ENCODE data around the gene BBS7.

GRCh38 chr4:121860121-121860520 is 10.2 kb downstream of the BBS7 start:
- TF ChIP-seq POLR2AphosphoS5 (IDR thresholded peaks at IDR 0.05): no peak
- TF ChIP-seq, protein P1, sequence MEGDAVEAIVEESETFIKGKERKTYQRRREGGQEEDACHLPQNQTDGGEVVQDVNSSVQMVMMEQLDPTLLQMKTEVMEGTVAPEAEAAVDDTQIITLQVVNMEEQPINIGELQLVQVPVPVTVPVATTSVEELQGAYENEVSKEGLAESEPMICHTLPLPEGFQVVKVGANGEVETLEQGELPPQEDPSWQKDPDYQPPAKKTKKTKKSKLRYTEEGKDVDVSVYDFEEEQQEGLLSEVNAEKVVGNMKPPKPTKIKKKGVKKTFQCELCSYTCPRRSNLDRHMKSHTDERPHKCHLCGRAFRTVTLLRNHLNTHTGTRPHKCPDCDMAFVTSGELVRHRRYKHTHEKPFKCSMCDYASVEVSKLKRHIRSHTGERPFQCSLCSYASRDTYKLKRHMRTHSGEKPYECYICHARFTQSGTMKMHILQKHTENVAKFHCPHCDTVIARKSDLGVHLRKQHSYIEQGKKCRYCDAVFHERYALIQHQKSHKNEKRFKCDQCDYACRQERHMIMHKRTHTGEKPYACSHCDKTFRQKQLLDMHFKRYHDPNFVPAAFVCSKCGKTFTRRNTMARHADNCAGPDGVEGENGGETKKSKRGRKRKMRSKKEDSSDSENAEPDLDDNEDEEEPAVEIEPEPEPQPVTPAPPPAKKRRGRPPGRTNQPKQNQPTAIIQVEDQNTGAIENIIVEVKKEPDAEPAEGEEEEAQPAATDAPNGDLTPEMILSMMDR (IDR thresholded peaks at IDR 0.05): no peak
- no peak for TF ChIP-seq POLR2A (IDR thresholded peaks at IDR 0.05)
- TF ChIP-seq EP300 (IDR thresholded peaks at IDR 0.05): no peak
